Left lobe of liver (tissue), 2 donors: ENCODE measurements around the gene HS3ST3A1. TPM values are rescaled to one million over a fixed set of nuclear protein-coding genes. Genes with fewer than 3 reads are reported as not detected.

Experiments used
- ATAC-seq: fragments of 200-7000 bp; cut with Tn5 transposase; one replicate; pipeline ENCODE4 v1.9.1; 2020; ENCODE audit warnings: mild to moderate bottlenecking, moderate library complexity
- DNase-seq: peaks from one replicate; pipeline ENCODE4 v3.0.0-alpha.2; 2020; ENCODE audit warnings: low spot score
- total RNA-seq: library from RNA; stranded (reverse); gene quantifications from one replicate; pipeline ENCODE4 v1.2.1, GENCODE V29; 2021
- donor health status: DM: no; HTN: no; CAD: no; lungs with moderate emphysema.
- donor health status: DM: no; HTN: yes; CAD: no.

HS3ST3A1 gene
- total RNA-seq, 1 donor from 2014 or later = 7.6 TPM

DNA sequence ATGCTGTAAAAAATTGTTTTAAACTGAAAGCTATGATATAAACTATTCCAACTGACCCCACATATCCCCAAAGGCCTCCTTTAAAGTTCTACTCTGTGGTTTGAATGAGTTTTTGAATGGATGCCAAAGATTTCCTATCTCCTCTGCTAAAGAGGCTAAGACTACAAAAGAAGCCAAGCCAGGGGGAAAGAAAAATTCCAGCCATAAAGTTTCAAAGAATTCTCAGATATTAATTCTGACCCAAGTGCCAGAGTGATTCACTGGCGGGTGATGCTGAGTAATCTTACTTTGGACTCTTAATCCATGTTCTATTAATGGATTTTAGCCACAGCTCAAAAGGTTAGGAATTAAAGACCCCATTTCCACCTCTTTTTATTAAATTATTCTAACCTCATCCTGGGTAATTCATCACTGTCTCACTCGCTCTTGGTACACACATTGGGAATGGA, 60.7 kb downstream of the HS3ST3A1 start:
- ATAC-seq (no peak), DNase-seq (no peak)

GRCh38 chr17:13540546-13540945, 61.2 kb downstream of the HS3ST3A1 start:
- no peak for DNase-seq
- no peak for ATAC-seq

DNA sequence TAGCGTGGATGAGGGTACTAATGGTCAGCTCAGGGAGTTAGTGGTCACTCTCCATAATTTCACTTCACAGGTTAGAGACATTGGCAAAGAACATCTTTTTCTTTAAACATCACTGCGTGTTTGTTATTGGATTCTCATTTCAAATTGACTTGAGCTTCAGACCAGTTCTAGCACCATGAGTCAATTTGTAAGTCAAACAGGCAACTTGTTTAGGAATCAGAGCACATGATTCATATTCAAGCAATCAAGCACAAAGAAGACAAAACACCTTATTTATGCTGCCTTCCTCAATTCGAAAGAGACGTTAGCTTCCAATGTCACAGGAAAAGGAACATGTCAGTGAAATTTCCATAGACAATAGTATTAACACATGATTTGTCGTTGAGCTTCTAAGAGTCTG, 62.3 kb downstream of the HS3ST3A1 start:
- no peak for DNase-seq

DNA sequence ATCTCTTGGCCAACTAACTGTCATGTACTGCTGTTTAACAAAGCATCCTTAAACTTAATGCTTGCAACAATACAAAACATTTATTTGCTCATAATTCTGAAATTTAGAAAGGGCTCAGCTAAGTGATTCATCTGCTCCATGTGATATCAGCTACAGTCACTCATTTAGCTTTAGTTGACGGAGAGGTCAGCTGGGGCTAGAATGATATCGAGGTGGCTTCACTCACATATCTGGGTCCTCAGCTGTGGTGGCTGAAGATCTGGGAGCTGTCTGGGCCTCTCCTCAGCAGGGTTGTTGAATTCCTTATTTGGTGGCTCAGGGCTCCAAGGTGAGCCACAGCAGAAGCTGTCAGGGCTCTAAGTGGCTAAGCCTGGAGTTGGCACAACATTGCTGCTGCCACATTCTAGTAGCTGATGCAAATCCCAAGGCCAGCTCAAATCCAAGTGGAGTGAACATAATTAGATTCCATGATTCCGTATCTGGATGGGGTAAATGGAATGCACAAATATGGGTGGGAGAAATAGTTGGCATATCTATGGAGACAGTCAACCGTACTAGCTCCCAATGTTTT, 62.8 kb downstream of the HS3ST3A1 start:
- ATAC-seq = no peak
- no peak for DNase-seq

More for the DNA sequence above, 62.3 kb downstream of the HS3ST3A1 start:
- no peak for ATAC-seq

GRCh38 chr17:13537871-13538643, 63.7 kb downstream of the HS3ST3A1 start:
- no peak for DNase-seq
- ATAC-seq = no peak

- DNase-seq (no peak), ATAC-seq (no peak)
Measured at GRCh38 chr17:13537167-13537731, 64.5 kb downstream of the HS3ST3A1 start.

GRCh38 chr17:13534946-13535345, 66.8 kb downstream of the HS3ST3A1 start:
- DNase-seq = no peak
- no peak for ATAC-seq

DNA sequence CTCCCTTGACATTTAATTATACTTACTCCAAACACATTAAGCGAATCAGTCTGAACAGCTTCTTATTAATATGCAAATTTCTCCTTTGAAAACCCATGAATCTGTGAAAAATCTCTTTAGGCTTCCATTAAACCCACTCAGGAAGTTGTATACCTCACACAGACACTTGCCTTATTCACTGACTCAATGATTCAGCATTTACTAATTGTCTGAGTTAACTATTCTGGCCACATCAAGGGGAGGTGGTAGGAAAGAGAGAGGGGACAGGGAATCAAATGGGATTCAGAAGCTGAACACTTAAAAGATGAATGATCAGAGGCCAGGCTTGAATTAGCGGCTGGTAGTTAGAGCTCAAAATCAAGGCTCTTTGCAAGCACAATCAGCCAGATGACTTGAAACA, 70.0 kb downstream of the HS3ST3A1 start:
- ATAC-seq (no peak), DNase-seq (no peak)

DNA sequence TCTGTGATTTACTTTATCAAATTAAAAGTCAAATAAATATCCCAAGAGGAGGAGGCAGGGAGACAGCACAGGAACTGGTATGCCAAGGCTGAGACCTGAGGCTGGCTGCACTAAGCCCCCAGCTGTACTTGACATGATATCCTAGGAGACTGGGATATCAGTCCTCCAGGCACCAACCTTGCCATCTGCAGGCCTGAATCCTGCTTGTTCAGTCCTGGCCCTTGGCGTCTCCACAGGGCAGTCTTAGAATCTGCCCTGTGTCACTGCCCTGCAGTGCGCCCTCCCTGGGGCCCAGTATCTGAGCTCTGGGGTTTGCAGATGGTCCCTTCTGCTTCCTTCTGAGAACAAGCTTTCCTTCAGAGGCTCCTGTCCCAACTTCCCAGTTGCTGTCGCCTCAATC, 75.9 kb downstream of the HS3ST3A1 start:
- no peak for ATAC-seq
- no peak for DNase-seq

GRCh38 chr17:13523164-13523563, 78.6 kb downstream of the HS3ST3A1 start:
- DNase-seq = no peak
- no peak for ATAC-seq

DNA sequence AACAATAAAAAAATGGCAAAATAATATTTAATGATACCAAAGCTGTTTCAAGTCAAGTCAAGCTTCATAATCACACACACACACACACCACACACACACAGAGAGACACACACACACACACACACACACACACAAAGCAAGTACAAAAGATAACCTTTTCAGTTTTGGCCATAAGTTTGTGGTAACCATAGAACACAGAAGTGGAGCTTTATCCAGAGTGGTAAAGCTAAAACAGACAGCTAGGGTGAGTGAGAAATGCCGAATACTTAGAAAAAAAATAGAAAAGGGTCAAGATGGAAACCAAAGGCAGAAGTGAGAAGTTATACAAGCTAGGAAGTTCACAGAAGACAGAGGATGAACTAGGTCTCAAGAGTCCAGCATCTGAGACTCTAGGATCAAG, 79.0 kb downstream of the HS3ST3A1 start:
- no peak for ATAC-seq

DNA sequence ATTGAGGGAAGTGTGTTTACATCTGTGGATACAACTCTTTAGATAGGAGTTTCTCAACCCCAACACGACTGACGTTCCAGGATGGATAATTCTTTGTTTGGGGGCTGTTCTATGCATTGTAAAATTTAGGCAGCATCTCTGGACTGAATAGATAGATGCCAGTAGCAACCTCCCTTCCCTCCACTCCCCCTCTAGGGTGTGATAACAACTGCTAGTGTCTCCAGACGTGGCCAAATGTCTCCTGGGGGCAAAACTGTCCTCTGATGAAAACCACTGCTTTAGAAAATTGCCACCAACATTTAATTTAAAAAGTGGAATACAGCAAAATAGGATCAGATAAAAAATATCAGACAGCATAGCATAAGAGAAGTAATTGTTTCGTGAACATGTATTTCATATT, 79.9 kb downstream of the HS3ST3A1 start:
- no peak for DNase-seq
- no peak for ATAC-seq

More for the DNA sequence above, 79.0 kb downstream of the HS3ST3A1 start:
- DNase-seq = no peak

GRCh38 chr17:13520899-13521572, 80.7 kb downstream of the HS3ST3A1 start:
- ATAC-seq (no peak), DNase-seq (no peak)

DNA sequence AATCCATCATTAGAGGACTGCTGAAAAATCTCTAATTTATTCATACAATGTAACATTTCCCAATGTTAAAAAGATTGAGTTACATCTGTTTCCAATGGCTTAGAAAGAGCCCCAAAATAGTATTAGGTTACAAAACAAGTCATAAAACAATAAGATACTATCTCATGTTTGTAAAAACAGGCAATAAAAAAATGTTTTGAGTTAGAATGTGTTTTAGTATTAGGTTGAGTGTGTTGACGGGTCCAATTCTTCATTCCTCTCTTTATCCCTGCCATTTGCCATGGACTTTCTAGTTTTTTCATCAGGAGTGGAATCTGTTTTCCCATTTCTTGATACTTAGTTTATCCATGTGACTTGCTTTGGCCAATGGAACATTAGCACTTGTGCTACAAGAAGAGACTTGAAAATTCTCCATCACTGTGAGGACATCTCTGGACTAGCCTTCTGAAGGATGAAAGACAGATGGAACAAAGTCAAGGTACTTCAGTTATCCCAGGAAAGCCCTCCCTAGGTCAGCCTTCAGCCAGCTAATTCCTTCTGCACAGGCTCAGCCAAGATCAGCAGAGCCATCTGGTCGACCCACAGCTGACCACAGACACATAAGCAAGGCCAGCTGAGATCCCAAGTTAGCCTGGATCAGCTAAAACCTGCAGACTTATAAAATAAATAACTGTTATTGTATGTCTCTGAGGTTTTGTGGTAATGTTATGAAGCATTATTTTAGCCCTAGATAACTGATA, 83.3 kb downstream of the HS3ST3A1 start:
- ATAC-seq (no peak), DNase-seq (no peak)

DNA sequence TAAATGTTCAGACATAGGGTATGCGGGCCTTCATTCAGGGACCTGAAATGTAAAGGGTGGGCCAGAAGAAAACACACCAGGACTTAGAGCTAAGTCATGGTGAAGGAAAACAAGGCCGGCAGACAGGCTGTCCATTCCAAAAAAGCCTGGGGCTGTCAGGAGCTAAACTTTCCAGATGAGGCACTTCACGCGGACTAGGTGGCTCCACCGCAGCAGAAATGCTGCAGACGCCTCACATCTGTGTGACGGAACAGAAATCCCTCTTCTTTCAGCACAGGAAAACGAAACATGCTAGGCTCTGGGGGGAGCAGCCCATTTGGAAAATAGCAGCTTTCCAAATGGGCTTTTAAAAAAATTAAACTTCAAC, 88.7 kb downstream of the HS3ST3A1 start:
- ATAC-seq = no peak

DNA sequence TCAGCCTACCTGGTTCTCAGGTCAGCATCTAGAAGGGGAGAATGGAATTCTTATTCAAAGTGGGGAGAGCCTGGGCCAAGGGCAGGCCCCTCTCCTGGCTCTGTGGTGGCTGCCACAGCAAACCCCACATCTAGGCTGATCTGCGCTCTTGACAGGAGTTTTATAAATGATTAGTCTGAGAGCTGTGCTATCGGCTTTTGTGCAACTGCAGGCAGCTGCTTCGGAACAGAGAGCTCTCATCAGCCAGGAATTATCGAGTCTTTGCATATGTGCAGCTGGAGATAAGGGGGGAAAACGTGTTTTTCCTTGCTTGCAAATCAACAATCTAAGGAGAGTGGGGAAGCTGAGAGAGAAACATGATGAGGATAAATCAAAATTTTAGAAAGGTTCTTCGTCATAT, 91.7 kb downstream of the HS3ST3A1 start:
- ATAC-seq = no peak

More for the DNA sequence above, 88.7 kb downstream of the HS3ST3A1 start:
- DNase-seq = no peak

DNA sequence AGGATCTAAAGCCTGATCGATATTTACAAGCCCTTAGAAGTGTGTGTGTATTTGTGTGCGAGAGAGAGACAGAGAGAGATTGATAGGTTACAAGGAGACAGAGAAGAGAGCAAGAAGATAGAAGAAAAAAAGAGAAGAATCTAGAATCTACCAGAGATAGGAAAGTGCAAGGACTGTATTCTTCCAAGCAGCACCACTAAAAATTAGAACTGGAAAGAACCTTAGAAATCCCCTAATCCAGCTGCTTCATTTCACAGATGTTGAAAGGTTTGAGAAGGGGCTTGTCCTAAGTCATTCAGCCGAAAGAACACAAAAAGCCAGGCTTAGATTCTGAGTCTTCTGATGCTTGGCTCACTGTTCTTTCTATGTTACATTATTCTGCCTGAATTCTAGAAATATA, 92.2 kb downstream of the HS3ST3A1 start:
- ATAC-seq = no peak
- DNase-seq = no peak

More for the DNA sequence above, 91.7 kb downstream of the HS3ST3A1 start:
- no peak for DNase-seq

DNA sequence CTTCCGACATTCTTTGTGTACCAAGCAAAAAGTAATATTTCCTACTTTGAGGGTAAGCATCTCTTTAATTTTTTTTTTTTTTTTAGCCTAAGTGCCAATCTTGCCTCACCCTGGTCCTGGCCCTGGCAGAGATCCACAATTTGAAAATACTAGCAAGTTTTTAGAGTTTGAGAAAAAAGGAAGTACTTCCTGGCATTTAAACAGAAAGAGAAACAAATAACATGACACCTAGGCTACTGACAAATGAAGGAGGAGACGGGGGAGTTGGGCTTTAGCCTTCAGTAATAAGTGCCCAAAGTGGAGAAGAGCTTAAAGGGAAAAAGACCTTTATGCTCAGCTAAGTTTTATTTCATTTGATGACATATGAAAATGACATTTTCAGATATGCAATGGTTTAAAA, 92.8 kb downstream of the HS3ST3A1 start:
- DNase-seq (no peak), ATAC-seq (no peak)

- ATAC-seq = no peak
- DNase-seq = no peak
Measured at GRCh38 chr17:13503526-13503925, 98.2 kb downstream of the HS3ST3A1 start.

GRCh38 chr17:13502263-13502662, 99.5 kb downstream of the HS3ST3A1 start:
- ATAC-seq (no peak), DNase-seq (no peak)

DNA sequence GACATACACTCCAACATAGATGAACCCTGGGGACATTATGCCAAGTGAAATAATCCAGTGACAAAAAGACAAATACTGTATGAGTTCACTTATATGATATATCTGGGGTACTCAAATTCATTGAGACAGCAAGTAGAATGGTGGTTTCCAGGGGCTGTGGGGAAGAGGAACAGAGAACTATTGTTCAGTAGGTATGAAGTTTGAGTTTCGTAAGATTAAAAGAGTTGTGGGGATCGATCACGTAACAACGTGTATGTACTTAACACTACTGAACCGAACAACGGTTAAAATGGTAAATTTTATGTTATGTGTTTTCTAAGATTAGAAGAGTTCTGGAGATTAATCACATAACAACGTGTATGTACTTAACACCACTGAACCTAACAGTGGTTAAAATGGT, 100.8 kb downstream of the HS3ST3A1 start:
- no peak for DNase-seq
- no peak for ATAC-seq
